Gastroesophageal sphincter (tissue), 4 donors: ENCODE data around the gene F2RL2. TPM values are rescaled to one million over a fixed set of nuclear protein-coding genes. Genes with fewer than 3 reads are reported as not detected.

Experiments
- ATAC-seq: fragments of 150-250 bp; one replicate; pipeline ENCODE4 v1.9.1; 2016; ENCODE audit warnings: mild to moderate bottlenecking, moderate library complexity
- H3K27ac ChIP-seq, 4 donors: fragments of 200-600 bp; sonication (generic) in 3 of 4; 1 replicate in 3 of 4; 2 replicates in 1 of 4; pipeline ENCODE4 v1.5.1; 2016 to 2019
- H3K27me3 ChIP-seq: fragments of 200-600 bp; sonication (generic); one replicate; pipeline ENCODE4 v1.5.1; 2019
- H3K36me3 ChIP-seq, 2 donors: fragments of 200-600 bp; sonication (generic); one replicate each; pipeline ENCODE4 v1.5.1; 2019; ENCODE audit warnings: control low read depth in 1 of 2
- H3K4me1 ChIP-seq, 3 donors: fragments of 200-600 bp; sonication (generic); 1 replicate in 2 of 3; 2 replicates in 1 of 3; pipeline ENCODE4 v1.5.1; 2016 to 2019; ENCODE audit warnings: control low read depth in 2 of 3
- H3K4me3 ChIP-seq, 2 donors: fragments of 200-600 bp; sonication (generic); one replicate each; pipeline ENCODE4 v1.5.1; 2019; ENCODE audit warnings: mild to moderate bottlenecking in 1 of 2, moderate library complexity in 1 of 2
- H3K9me3 ChIP-seq, 3 donors: fragments of 200-600 bp; sonication (generic); one replicate each; pipeline ENCODE4 v1.5.1; 2017 to 2019; ENCODE audit warnings: control low read depth in 2 of 3
- EP300 ChIP-seq: sonication (generic); formaldehyde crosslinking; IDR thresholded peaks from one replicate; pipeline ENCODE4 v1.6.1; 2017; ENCODE audit warnings: antibody characterized with exemption, mild to moderate bottlenecking
- POLR2A ChIP-seq, 2 donors: fragments of 450-650 bp; IDR thresholded peaks; one replicate each; pipeline ENCODE4 v1.6.1; 2017; ENCODE audit warnings: antibody characterized with exemption in 2 of 2, mild to moderate bottlenecking in 2 of 2, moderate library complexity in 1 of 2
- POLR2AphosphoS5 ChIP-seq: sonication (generic); formaldehyde crosslinking; IDR thresholded peaks from one replicate; pipeline ENCODE4 v1.6.1; 2017; ENCODE audit warnings: antibody characterized with exemption
- WGBS, 2 donors: methylation state at CpG; one replicate each; pipeline ENCODE4 v1.1.5; 2018; ENCODE audit warnings: low coverage in 1 of 2; 5-methylcytosine and 5-hydroxymethylcytosine counted together
- total RNA-seq, 4 donors: library from RNA; depleted of rRNA; stranded (reverse); fragments of >200 nt; gene quantifications; one replicate each; pipeline ENCODE4 v1.1.0, GENCODE V29; 2016
- TF ChIP-seq, protein P1 (sequence below), 4 experiments: fragments of 200-600 bp in 2 of 4; fragments of 450-650 bp in 2 of 4; sonication (generic) in 1 of 4; IDR thresholded peaks; one replicate each; pipeline ENCODE4 v1.5.1; 2017 to 2019; ENCODE audit warnings: antibody characterized with exemption in 4 of 4, mild to moderate bottlenecking in 2 of 4, moderate library complexity in 2 of 4

Gene F2RL2
- total RNA-seq, 4 donors from 2014 or later = 2.4 to 8.4 (median 5.1) TPM

DNA sequence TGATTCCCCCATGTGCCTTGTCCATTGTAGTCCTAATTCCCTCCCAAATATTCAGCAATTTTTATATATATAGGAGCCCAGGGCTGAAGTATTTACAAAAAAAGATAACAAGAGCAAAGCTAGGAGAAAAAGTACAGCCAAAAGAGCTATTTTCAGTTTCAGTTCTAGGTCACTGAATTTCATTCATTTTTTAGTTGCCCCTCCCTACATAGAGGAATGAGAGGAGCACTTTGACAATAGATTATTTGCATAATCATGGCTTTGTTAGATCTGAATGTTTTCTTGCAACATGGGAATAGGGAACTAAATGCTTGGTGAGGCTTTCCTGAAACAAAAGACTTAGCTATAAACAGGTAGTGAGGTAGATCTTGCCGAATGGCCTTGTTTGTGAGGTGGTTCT lies 15.3 kb upstream of the F2RL2 start:
- Histone ChIP-seq H3K36me3 (peaks cover 0 to 4% of the 10 kb centered on the region in 2 donors), H3K9me3 (no peaks in the 10 kb centered on the region), H3K27ac (no peak overlapping the region), H3K4me1 (no peaks in the 10 kb centered on the region), H3K4me3 (no peak overlapping the region), H3K27me3 (no peaks in the 10 kb centered on the region)
- ATAC-seq = no peak
- WGBS, 2 donors = 73% methylated on average over 1 of the region's 1 CpG; no CpG with 5 or more reads in 1 of the 2 donors
- TF ChIP-seq POLR2AphosphoS5 = no peak
- TF ChIP-seq POLR2A (IDR thresholded peaks at IDR 0.05) = no peak
- TF ChIP-seq EP300 = no peak
- TF ChIP-seq, protein P1, sequence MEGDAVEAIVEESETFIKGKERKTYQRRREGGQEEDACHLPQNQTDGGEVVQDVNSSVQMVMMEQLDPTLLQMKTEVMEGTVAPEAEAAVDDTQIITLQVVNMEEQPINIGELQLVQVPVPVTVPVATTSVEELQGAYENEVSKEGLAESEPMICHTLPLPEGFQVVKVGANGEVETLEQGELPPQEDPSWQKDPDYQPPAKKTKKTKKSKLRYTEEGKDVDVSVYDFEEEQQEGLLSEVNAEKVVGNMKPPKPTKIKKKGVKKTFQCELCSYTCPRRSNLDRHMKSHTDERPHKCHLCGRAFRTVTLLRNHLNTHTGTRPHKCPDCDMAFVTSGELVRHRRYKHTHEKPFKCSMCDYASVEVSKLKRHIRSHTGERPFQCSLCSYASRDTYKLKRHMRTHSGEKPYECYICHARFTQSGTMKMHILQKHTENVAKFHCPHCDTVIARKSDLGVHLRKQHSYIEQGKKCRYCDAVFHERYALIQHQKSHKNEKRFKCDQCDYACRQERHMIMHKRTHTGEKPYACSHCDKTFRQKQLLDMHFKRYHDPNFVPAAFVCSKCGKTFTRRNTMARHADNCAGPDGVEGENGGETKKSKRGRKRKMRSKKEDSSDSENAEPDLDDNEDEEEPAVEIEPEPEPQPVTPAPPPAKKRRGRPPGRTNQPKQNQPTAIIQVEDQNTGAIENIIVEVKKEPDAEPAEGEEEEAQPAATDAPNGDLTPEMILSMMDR (IDR thresholded peaks at IDR 0.05) = no peak

DNA sequence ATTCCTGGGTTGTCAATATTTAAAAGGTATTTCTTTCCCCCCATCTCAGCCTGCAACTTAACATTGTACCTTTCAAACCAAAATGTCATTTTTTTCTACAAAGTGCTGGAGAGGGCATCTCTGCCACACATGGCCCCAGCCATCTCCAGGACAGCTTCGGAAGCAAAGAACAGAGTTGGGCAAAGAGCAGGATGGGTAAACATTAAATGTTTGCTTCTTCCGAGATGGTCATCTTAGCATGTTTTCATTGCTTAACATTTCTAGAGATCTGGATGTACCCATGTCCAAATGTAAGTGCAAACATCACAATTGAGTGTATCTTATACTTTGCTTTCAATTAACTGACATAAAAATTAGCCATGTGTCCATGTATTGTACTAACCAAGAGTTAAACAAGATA lies 14.3 kb upstream of the F2RL2 start:
- H3K36me3 ChIP-seq = peaks cover 0 to 2% of the 10 kb centered on the region in 2 donors
- TF ChIP-seq POLR2A (IDR thresholded peaks at IDR 0.05) (no peak), EP300 (no peak), POLR2AphosphoS5 (no peak)
- TF ChIP-seq, protein P1 (IDR thresholded peaks at IDR 0.05) = no peak
- no peak overlapping the region for H3K4me3 ChIP-seq
- WGBS, 2 donors = 88 to 95% methylated on average over 2 of the region's 2 CpGs
- H3K4me1 ChIP-seq = no peaks in the 10 kb centered on the region
- no peak for ATAC-seq
- no peaks in the 10 kb centered on the region for H3K27me3 ChIP-seq
- H3K9me3 ChIP-seq = no peaks in the 10 kb centered on the region
- no peak overlapping the region for H3K27ac ChIP-seq

DNA sequence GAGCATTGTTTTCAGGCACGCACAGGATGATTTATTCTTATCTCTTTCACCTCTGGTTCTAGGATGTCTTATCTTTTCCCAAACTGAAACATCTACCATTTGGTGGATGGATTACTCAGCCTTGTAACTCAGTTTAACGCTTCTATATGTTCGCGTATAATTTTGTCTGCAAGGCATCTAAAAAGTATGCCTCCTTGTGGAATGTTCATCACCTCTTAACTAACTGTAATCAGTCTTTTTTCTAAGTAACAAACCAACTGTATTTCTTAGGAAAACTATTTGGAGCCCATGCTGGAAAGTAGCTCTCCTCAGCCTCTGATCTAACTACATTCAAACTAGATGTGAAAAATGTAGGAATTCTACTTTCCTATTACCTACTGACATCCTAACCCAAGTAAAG lies 11.5 kb upstream of the F2RL2 start:
- TF ChIP-seq POLR2A (IDR thresholded peaks at IDR 0.05) (no peak), POLR2AphosphoS5 (no peak), EP300 (no peak)
- TF ChIP-seq, protein P1 (IDR thresholded peaks at IDR 0.05) = no peak
- 93 to 100% methylated on average over 4 of the region's 4 CpGs for WGBS, 2 donors
- no peaks in the 10 kb centered on the region for H3K9me3 ChIP-seq
- no peaks in the 10 kb centered on the region for H3K27me3 ChIP-seq
- H3K27ac ChIP-seq = no peak overlapping the region
- no peak for ATAC-seq
- no peak overlapping the region for H3K4me3 ChIP-seq
- H3K36me3 ChIP-seq = no peaks in the 10 kb centered on the region
- H3K4me1 ChIP-seq = no peaks in the 10 kb centered on the region

DNA sequence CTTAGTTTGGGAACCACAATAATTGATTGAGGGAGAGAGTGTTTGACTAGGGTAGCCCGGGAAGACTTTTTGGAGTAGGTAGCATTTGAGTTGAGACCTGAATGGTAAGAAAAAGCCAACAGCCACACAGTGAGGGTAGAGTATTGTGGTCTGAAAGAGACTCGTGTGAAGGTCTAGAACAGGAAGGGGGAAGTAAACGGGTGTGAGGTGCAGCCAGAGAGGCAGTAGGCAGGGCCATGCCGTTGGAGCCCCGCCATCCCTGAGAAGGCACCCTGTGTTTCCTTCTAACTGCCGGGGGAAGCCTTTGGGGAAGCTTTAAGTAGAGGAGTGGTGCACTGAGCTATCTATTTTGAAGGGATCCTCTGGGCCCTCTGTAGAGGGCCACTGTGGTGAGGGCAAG lies 3.5 kb upstream of the F2RL2 start:
- 73 to 87% methylated on average over 4 to 6 of the region's 6 CpGs for WGBS, 2 donors
- Histone ChIP-seq H3K27ac (no peak overlapping the region), H3K9me3 (no peaks in the 10 kb centered on the region), H3K27me3 (no peaks in the 10 kb centered on the region), H3K36me3 (no peaks in the 10 kb centered on the region), H3K4me3 (no peak overlapping the region), H3K4me1 (no peaks in the 10 kb centered on the region)
- ATAC-seq = no peak
- TF ChIP-seq POLR2AphosphoS5 (no peak), POLR2A (IDR thresholded peaks at IDR 0.05) (no peak), EP300 (no peak)
- TF ChIP-seq, protein P1 (IDR thresholded peaks at IDR 0.05) = no peak

DNA sequence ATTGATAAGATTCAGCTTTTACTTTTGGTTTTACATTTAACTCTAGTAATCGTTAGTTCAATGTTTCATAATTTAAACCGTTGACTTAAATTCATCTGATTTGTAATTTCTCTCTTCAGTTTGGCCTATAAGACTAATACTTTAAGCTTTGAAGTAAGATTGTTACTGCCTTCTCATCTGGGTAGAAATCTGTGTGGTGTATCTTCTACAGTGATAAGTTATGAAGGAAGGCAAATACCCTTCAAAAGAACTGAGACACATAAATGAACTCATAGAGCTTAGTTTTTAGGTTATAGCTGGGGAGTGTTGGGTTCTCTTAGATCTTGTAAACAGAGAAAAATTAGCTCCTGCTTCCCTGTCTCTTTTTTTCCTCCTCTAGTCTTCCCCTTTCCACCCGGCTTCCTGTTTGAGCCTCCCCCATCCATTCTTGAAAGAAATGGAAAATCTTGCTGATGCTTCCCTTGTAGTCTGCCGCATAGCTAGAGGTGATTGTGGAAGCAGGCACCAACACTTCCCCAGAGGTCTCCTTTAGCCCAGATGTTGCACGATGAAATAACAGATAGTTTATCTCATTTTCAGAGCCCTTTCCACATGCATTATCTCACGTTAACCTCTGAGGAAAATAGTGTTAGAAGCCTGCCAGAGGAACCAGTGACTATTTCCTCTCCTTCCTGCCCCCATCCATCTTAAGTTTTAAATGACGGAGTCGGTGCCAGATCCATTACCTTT lies 2.0 kb upstream of the F2RL2 start:
- Histone ChIP-seq H3K27me3 (no peaks in the 10 kb centered on the region), H3K27ac (no peak overlapping the region), H3K36me3 (no peaks in the 10 kb centered on the region), H3K4me1 (no peaks in the 10 kb centered on the region), H3K9me3 (no peaks in the 10 kb centered on the region), H3K4me3 (no peak overlapping the region)
- TF ChIP-seq, protein P1 (IDR thresholded peaks at IDR 0.05) = no peak
- TF ChIP-seq POLR2A (IDR thresholded peaks at IDR 0.05) = no peak
- no peak for TF ChIP-seq POLR2AphosphoS5
- no peak for TF ChIP-seq EP300
- no peak for ATAC-seq
- 40 to 63% methylated on average over 6 to 8 of the region's 8 CpGs for WGBS, 2 donors
